Activated CD4-positive, alpha-beta T cell treated with anti-CD3 and anti-CD28 coated beads, Interleukin-10, Interleukin-2, amounts not matched to agents 100 ng/mL and 50 ng/mL, durations not matched to agents 16 hours and 8 hours (primary cell): ENCODE results near the gene GRIN3A.

Source experiments
- DNase-seq: peaks from one replicate; pipeline ENCODE4 v3.0.0-alpha.2; 2020

GRIN3A gene

DNA sequence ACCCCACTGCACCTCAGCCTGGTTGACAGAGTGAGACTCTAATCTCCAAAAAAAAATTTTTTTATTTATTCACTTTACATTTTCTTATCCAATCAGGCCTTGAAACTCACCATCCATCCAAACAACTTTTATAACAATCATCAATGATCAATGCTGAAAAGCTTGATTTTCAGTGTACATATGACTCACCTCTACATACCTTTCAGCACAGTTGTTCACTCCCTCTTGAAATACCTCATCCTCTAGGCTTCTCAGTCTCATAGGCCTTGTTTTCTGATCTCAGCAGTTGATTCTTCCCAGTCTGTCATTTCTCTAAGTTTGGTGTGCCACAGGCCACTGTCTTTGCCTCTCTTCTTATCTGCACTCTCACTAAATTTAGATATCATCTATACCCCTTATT is 36.2 kb downstream of the GRIN3A start:
- DNase-seq = no peak

- DNase-seq = no peak
Measured at GRCh38 chr9:101693546-101694336, 44.7 kb downstream of the GRIN3A start.

- peak; percentile 3 for DNase-seq
Measured at GRCh38 chr9:101691657-101692056, 46.8 kb downstream of the GRIN3A start.

DNA sequence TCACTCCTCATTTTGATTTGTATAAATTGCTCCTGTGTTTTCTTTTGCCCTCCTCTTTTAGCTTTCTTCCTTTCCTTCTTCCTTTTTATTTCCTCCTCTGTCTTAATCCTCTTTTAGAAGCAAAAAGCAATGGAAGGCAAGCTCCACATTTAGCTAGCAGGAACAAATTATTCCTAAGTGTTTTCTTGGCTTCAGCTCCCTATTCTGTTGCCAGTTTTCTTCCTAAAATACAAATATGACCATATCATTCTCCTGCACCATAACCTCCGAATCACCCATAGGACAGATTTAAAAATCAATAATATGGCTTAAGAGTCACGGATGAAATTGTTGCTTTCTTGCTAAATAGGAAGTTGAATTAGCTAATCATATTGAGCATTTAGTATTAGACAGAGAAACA is 49.4 kb downstream of the GRIN3A start:
- no peak for DNase-seq

DNA sequence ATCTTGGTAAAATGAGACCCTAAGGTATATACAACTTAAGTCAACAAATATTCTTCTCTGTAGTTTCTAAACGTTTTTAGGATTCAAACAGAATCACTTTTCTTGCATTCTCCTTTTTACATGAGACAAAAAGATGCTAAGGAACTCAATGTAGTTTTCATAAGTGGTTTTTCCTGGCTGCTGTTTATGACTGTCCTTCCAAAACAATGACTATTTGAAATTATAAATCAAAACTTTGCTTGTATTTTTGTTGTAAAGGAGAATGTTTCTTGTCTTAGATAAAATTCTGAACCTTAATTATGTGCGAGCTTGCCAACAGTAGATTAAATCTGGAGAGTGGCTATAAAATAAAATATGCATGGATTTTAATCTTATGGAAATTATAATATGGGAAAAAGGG is 53.8 kb downstream of the GRIN3A start:
- no peak for DNase-seq

- no peak for DNase-seq
Measured at GRCh38 chr9:101683236-101683635, 55.2 kb downstream of the GRIN3A start.

- DNase-seq = no peak
Measured at GRCh38 chr9:101677861-101678260, 60.6 kb downstream of the GRIN3A start.

DNA sequence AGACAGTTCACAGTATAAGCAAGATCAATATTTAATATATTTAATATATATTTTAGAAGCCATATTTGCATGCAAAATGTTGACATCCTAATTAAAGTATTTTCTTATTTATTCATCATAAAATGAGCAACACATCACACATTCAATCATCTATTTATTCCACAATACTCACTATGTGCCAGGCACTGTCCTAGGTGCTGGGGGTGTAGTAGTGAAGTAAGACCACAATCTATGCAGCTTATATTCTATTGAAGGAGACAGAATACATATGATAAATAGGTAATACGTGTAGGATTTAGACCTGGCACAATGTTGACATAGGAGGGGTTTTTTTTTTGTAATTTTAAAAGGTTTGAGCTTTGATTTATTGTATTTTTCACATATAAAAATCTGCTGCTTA is 63.1 kb downstream of the GRIN3A start:
- no peak for DNase-seq

DNA sequence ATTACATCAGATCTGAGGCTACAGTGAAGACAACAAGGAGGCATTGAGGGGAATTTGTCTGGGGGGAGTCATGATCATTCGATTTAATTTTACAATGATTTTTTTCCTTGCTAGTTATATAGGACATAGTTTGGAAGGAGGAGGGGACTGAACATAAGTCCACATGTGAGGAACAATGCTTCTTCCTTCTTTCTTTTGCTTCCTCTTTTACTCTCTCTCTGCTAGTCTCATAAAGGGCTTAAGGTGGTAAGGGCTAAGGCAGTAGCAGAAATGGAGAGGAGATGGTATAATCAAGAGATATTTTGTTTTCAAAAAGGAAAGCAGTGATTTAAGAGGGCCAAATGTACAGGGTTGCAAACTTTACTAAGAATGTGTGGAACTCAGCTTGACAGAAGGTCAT is 64.3 kb downstream of the GRIN3A start:
- DNase-seq = no peak

DNA sequence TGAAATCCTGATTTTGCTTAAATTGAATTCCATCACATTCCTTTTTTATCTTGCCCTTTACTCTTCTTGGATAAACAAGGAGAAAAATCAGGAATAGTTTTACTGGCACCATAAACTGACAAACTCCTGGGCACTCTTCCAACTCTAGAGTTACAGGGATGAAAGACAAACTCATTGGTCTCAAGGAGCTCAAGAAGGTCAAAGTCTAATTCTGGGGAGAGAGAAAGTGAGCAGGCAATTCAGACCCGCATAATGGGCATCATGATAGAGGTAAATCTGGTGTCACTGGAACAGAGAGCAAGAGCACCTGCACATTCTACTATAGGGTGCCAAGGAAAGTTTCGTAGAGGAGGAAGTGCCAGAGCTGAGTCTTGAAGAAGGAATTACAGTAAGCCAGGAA is 64.8 kb downstream of the GRIN3A start:
- DNase-seq = no peak

DNA sequence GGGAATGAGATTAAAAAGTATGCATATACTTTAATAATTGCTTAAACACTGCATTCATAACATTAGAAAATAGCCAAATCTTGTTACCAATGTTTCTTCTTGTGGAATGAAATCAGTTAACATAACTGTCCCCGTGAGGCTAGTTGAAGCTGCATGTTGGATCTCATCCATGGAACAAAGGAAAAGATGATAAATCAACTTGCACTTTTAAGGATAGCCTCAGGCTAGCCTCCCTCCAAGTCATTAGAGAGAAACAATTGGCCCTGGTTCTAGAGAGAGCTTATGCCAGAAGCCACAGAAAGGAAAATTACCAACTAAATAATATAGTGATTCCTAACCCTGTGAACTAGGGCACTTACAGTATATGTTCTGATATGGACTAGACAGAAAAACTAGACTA is 66.9 kb downstream of the GRIN3A start:
- DNase-seq = no peak

DNA sequence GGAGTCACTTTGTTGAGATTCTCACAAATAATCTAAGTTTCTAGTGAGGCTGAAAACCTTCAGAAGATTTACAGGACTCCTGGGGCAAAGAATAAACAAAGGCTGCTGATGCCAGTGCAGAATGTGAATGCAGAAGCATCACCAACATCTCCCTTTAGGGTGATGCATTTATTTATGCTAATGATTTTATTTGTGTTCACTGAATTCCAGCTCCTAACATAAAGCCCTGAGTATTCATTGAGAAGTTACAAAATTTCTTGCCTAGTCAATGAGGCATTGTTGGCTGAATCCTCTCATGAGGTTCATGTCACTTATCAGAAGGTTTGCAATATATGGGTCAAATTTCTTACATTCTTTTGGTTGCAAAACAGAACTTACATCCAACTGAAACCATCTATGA is 70.0 kb downstream of the GRIN3A start:
- DNase-seq = no peak

GRCh38 chr9:101664453-101664852 is 74.0 kb downstream of the GRIN3A start:
- no peak for DNase-seq

GRCh38 chr9:101652601-101653175 is 85.8 kb downstream of the GRIN3A start:
- no peak for DNase-seq

DNA sequence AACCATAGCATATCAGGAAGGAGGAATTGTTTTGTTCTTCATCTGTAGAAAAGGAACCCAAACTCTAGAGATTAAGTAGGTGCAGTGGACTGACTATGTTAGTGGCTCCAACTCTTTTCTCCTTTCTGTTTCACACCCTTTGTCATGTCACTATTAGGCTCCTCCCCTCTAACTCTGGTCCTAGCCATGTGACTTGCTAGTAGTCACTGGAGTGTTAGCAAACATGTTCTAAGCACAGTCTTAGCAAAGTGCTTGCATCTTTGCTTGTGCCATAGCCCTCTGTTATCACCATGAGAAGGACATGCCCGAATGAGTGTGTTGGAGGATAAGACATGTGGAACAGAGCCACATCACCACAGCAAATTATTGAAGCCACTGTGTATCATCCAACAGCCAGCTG is 88.3 kb downstream of the GRIN3A start:
- no peak for DNase-seq

GRCh38 chr9:101648493-101648892 is 90.0 kb downstream of the GRIN3A start:
- no peak for DNase-seq

DNA sequence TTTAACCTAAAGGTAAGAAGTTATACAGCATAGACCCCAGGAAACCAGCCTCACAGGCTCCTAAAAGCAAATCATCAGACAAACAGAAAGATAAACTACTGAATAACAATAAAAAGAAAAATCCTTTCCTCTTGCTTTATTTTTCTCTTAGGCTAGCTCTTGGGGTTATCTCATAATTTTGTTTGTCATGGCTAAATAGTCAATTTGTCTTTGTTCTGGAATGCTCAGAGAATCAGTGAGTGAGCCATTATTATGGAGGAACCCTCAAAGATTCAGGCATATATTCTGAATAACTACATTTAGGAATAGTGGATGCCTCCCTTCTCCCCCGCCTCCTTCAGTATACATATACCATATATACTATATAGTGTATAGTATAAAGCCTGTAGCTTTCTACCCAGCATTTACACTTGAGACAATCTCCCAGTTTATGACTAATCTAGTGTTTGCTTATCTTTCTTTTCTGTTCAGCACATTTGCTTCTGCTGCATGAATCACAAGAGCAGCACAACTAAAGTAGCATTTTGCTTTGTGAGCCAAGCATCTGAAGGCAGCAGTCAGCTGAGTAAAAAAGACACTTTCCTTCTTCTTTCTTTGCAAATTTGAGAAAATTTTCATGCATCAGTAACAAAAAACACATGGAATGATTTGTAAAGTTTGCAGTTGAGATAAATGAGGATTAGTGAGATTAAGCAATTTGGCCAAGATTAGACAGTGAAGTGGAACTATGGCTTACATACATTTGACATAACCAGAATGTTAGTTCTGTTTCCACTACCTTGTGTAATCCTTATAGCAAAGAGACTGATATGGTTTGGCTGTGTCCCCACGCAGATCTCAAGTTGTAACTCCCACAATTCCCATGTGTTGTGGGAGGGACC is 98.4 kb downstream of the GRIN3A start:
- no peak for DNase-seq

GRCh38 chr9:101639311-101639710 is 99.1 kb downstream of the GRIN3A start:
- DNase-seq = no peak

DNA sequence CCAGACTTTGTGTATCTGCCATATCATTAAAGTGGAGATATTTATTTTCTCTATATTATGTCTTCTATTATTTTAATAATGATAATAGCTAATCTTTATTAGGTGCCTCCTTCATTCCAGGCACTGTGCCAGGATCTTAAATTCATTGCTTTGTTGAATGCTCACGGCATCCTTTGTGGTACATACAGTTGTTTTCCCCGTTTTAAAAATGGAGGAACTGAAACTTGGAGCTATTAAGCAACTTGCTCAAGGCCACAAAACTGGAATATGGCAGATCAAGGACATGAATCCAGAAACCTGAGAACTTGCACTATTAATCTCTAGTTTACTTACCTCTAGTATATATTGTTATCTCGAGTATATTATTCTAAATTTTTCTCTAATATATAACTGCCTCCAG is 102.2 kb downstream of the GRIN3A start:
- DNase-seq = no peak

DNA sequence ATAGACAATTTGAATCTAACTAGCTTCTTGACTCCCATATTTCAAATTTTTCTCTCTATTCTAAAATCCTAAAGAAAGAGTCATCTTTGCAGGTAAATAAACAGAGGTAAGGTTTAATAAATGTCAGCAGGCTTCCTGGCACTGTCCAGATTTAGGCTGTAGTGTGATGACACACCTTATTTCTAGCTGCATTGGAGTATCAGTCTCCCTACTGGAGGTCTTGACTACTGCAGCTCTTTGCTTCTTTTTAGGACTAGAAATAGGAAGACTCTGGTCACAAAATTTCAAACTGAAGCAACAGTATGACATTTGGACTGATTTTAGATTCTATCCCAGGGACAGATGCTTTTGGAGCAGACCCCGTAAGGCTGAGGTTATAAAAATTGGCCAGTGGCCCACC is 103.0 kb downstream of the GRIN3A start:
- no peak for DNase-seq

GRCh38 chr9:101634741-101635409 is 103.6 kb downstream of the GRIN3A start:
- no peak for DNase-seq

DNA sequence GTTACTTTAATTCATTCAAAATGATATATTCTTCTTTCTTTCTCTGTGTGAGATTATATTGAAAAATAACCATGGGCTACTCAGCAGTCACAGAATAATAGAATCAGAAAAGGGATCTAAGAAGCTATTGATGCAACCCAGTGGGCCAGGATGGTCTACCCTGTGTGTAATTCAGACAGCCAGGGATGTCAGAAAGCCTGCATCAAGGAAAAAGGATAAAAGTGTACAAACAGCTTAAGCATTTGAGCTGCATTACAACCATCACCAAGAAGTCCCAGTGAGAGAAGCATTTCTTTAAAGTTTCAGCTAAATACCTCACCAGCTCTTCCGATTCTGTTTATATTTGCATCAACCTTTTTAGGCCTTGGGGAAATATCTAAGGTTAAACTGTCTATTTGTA is 105.8 kb downstream of the GRIN3A start:
- no peak for DNase-seq

GRCh38 chr9:101631892-101632291 is 106.6 kb downstream of the GRIN3A start:
- no peak for DNase-seq
